GM18517 (cell line): ENCODE results near the gene GMFB.

Source experiments
- ATAC-seq: cut with Tn5 transposase; IDR thresholded peaks from one replicate; pipeline ENCODE4 v1.9.1; 2021; ENCODE audit warnings: mild to moderate bottlenecking, moderate library complexity; ENCODE audit not compliant: unreplicated experiment

Gene GMFB

GRCh38 chr14:54493293-54493692, 4.5 kb upstream of the GMFB start:
- ATAC-seq: no peak

- no peak for ATAC-seq
Measured at GRCh38 chr14:54490445-54491175, 1.8 kb upstream of the GMFB start.

DNA sequence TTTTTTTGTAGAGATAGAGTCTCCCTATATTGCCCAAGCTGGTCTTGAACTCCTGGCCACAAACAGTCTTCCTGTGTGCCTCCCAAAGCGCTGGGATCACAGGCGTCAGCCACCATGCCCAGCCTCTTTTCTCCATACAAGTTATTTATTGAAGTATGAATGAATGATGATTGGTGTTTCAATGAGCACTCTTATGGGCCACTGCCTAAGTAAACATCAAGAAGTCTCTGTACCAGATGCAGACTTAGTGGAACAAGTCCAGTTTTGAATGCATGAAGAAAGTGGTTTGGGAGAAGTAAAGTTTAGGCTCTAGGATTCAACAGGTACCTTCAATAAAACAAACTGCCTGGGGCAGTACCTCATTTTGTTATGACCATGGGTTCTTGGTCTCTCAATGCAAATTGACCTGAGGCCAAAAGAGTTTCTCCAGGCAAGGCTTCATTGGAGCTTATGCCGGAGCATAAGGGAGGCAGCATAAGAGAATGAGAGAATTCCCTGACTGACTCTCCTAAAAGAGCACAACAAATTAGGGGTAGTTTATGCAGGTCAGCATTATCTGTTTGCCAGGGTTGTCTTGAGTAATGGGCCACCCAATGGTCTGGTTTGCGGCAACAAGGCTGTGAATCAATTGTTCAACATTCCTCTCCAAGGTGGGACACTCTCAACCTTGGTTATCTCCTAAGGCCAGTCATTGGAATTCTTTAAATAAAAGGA, 1.1 kb upstream of the GMFB start:
- no peak for ATAC-seq

- peak; percentile 20 for ATAC-seq
Measured at GRCh38 chr14:54489318-54489683, 521 bp upstream of the GMFB start.

DNA sequence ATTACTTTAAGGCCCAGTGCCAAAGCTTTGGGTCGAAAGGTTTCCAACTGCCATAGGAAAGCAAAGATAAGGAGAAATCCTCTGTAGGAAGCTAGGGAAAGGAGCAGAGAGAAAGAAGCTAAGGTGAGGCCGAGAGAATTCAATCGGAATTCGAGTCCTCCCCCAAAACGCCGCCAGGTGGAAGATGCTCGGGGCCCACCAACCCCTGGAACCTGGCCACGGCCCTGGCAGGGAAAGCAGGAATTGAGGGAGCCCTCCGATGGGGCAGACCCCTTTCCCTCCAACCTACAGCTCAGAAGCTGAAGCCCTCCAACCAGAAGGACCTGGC, 498 bp downstream of the GMFB start:
- peak; percentile 3 for ATAC-seq

- ATAC-seq: no peak
Measured at GRCh38 chr14:54487771-54488170, 1.0 kb downstream of the GMFB start.

GRCh38 chr14:54486685-54487084, 2.1 kb downstream of the GMFB start:
- ATAC-seq: no peak

DNA sequence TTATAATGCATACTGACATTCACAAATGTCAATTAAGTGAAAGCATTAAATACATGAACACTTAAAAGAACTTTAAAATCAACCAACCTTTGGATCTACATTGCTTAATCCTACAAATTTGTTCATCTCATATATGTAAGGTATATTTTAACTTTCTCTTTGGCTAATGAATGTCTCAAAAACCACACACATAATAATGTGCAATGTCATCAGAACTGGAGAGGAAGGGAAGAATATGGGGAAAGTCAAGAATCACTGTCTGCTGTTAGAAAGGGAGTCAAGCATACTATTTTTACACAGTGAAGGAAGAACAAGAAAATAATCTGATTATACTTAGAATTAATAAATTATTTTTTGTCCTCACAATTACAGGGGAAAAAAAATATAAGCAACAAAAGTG, 4.9 kb downstream of the GMFB start:
- ATAC-seq: no peak

GRCh38 chr14:54483073-54483745, 5.6 kb downstream of the GMFB start:
- no peak for ATAC-seq

- ATAC-seq: no peak
Measured at GRCh38 chr14:54481695-54482094, 7.1 kb downstream of the GMFB start.

GRCh38 chr14:54480830-54481562, 7.8 kb downstream of the GMFB start:
- ATAC-seq: no peak

DNA sequence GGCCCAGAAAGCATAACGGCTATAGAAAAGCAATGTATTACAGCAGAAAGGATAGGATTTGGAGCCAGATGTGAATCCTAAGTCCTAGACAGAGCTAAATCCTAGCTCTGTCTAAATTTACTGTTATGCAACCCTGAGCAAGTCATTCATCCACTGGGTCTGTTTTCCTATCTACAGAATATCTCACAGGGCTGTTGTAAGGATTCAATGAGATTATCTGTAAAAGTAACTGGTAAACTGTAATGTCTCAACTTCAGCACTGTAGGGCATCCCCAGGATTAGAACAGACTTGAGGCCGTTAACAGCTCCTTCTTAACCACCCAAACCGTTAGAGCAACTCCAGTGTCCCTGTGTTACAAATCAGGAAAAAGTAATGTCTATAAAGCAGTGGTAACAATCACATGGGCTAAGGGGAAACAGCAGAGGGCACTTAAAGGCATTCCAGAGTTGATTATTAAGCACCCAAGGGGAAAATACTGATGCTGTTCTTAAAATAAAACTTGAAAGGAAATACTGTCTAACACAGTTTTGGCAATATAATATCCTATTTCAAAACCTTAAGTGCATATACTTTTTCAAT, 10.1 kb downstream of the GMFB start:
- ATAC-seq: no peak

DNA sequence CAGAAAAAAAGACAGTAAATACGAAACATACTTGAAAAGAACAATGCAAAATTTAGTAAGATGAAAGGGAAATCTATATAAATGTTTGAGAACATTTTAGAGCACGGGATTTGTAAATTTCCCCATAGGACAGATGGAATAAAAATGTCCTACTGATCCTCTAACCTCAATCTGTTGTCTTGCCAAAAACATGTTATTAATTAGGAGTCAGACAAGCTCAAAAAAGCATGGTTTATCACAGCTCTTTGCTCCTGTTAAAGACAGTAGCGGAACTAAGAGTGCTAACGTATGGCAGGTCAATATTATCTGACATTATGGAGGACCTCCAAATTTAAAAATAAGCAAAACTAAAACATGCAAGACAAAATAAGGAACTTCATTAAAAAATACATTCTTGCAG, 12.9 kb downstream of the GMFB start:
- no peak for ATAC-seq

DNA sequence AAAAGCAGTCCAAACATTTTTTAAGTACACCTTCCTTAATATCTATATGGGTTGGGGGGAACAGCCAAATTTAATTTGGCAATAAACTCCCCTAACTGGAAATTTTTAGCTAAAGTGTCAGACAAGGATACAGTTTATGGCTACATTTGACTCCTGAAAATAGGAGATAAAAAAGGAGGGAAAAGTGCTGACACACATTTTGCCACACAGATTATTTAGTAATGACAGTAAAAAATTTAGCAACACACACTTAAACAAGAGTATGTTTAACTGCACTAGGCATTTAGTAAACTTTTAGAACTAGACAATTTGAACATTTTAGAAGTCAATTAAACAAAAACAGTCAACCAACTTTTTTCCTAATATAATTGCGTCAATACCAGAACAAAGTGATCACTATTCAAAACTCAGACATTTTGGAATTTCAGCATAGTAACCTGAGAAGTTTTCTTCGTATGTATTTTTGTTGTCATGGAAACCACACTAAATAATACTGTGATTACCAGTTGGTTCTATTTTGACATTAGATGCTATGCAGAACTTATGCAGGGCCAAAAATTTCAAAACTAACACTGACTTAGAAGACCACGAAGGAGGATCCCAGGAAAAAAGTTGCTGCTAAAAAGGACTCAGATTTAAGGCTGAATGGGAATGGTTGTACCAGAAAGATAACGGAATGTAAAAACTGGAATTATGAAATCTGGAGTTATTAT, 13.4 kb downstream of the GMFB start:
- ATAC-seq: no peak

DNA sequence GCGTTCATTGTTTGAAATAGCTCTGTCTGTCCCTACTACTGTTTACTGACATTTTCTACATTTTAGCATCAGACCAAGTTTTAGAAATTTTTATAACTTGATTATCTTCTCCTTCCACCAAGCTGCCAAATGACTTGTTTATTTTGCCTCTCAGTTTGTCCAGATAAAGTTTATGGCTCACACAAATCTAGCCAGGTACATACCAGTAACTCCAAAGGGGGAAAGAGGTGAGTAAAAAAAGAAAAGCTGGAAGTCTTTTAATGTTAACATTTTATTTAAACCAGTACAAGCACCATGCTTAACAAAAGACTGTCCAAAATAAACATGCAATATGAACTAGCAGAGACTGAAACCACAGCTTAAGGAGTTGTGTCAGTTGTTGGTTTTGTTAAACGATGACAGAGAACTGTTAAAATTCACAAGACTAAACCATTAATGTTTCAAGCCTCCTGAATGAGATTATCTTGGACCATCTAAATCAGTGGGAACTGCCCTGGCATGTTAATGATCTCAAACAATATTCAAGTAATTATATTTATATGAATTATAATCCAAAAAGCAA, 14.5 kb downstream of the GMFB start:
- ATAC-seq: no peak

- ATAC-seq: no peak
Measured at GRCh38 chr14:54472315-54472714, 16.5 kb downstream of the GMFB start.

- no peak for ATAC-seq
Measured at GRCh38 chr14:54471641-54472040, 17.1 kb downstream of the GMFB start.

- no peak for ATAC-seq
Measured at GRCh38 chr14:54470701-54471100, 18.1 kb downstream of the GMFB start.

DNA sequence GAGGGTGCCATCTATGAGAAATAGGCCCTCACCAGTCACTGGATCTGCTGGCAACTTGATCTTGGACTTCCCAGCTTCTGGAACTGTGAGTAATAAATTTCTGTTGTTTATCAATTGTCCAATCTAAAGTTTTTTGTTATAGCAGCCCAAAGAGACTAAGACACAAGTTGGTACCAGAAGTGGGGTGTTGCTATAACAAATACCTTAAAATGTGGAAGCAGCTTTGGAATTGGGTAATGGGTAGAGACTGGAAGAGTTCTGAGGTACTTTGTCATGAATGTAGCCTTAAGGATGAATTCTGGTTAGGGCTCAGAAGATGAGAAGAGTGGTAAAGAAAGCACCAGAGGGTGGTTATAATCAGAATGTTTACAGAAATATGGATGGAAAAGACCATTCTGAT, 21.5 kb downstream of the GMFB start:
- ATAC-seq: no peak

GRCh38 chr14:54465654-54466053, 23.1 kb downstream of the GMFB start:
- ATAC-seq: no peak
